Lower leg skin (tissue), 3 donors: ENCODE data around the gene TUBA4B.
"Not testable (repeated sequence)": the region's sequence is repeated elsewhere in the genome, so short reads cannot be mapped to it uniquely, and the experiment has no call there.

Source experiments
- POLR2A ChIP-seq, 2 donors: fragments of 450-650 bp; IDR thresholded peaks; one replicate each; pipeline ENCODE4 v1.6.1; 2016 to 2017; ENCODE audit warnings: antibody characterized with exemption in 2 of 2, mild to moderate bottlenecking in 1 of 2, moderate library complexity in 1 of 2
- TF ChIP-seq, protein P1 (sequence below), 3 donors: fragments of 450-650 bp; IDR thresholded peaks; one replicate each; pipeline ENCODE4 v1.5.1; 2016; ENCODE audit warnings: antibody characterized with exemption in 3 of 3, mild to moderate bottlenecking in 3 of 3, moderate library complexity in 2 of 3

DNA sequence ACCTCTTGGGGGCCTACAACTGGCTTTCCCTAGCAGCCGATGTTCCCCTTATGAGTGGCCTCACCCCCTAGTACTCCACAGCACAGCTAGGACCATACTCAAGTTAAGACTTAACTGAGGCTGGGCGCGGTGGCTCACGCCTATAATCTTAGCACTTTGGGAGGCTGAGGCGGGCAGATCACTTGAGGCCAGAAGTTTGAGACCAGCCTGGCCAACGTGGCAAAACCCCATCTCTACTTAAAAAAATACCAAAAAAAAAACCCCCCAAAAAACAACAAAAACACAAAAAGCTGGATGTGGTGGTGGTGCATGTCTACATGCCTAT, 34.0 kb downstream of the TUBA4B start:
- TF ChIP-seq, protein P1, sequence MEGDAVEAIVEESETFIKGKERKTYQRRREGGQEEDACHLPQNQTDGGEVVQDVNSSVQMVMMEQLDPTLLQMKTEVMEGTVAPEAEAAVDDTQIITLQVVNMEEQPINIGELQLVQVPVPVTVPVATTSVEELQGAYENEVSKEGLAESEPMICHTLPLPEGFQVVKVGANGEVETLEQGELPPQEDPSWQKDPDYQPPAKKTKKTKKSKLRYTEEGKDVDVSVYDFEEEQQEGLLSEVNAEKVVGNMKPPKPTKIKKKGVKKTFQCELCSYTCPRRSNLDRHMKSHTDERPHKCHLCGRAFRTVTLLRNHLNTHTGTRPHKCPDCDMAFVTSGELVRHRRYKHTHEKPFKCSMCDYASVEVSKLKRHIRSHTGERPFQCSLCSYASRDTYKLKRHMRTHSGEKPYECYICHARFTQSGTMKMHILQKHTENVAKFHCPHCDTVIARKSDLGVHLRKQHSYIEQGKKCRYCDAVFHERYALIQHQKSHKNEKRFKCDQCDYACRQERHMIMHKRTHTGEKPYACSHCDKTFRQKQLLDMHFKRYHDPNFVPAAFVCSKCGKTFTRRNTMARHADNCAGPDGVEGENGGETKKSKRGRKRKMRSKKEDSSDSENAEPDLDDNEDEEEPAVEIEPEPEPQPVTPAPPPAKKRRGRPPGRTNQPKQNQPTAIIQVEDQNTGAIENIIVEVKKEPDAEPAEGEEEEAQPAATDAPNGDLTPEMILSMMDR (IDR thresholded peaks at IDR 0.05), result not testable (repeated sequence)
- not testable (repeated sequence) for TF ChIP-seq POLR2A (IDR thresholded peaks at IDR 0.05)
